Natural killer cell (primary cell): ENCODE measurements around the gene PGP. TPM values are rescaled to one million over a fixed set of nuclear protein-coding genes. Genes with fewer than 3 reads are reported as not detected.

Experiments used
- ATAC-seq, 3 donors: fragments of 150-1000 bp in 2 of 3; fragments of 200-7000 bp in 1 of 3; cut with Tn5 transposase; 1 replicate in 1 of 3; 2 replicates in 2 of 3; pipeline ENCODE4 v1.10.0; 2021; ENCODE audit warnings: mild to moderate bottlenecking in 2 of 3, moderate library complexity in 2 of 3
- DNase-seq, 2 donors: peaks; one replicate each; pipeline versions ENCODE4 v3.0.0 to v3.0.0-alpha.2; 2013 to 2021; ENCODE audit warnings: mixed read lengths in 1 of 2
- H3K27ac ChIP-seq: one replicate; pipeline ENCODE4 v1.5.1; 2013; ENCODE audit warnings: mild to moderate bottlenecking, low read length
- H3K27me3 ChIP-seq: one replicate; pipeline ENCODE4 v1.6.1; 2013; ENCODE audit warnings: low read length; ENCODE audit not compliant: control insufficient read depth, insufficient read depth
- H3K36me3 ChIP-seq: one replicate; pipeline ENCODE4 v1.6.1; 2013; ENCODE audit warnings: low read length; ENCODE audit not compliant: control insufficient read depth, insufficient read depth
- H3K4me1 ChIP-seq: one replicate; pipeline ENCODE4 v1.6.1; 2013; ENCODE audit warnings: low read length; ENCODE audit not compliant: control insufficient read depth, insufficient read depth
- H3K4me3 ChIP-seq: one replicate; pipeline ENCODE4 v1.5.1; 2013; ENCODE audit warnings: low read length
- H3K9me3 ChIP-seq: one replicate; pipeline ENCODE4 v1.6.1; 2013; ENCODE audit warnings: low read length; ENCODE audit not compliant: control insufficient read depth, insufficient read depth
- H3K27ac Mint-ChIP-seq, 2 donors: one replicate each; pipeline ENCODE4 v1.8.0; 2022; ENCODE audit warnings: mild to moderate bottlenecking in 2 of 2, mixed read lengths in 2 of 2, moderate library complexity in 1 of 2
- H3K27me3 Mint-ChIP-seq, 2 donors: one replicate each; pipeline ENCODE4 v1.8.0; 2022; ENCODE audit warnings: low read depth in 2 of 2, mixed read lengths in 2 of 2
- H3K36me3 Mint-ChIP-seq: one replicate; pipeline ENCODE4 v1.8.0; 2022; ENCODE audit warnings: mixed read lengths
- H3K4me1 Mint-ChIP-seq, 2 donors: one replicate each; pipeline ENCODE4 v1.8.0; 2022; ENCODE audit warnings: mixed read lengths in 2 of 2
- H3K4me3 Mint-ChIP-seq: one replicate; pipeline ENCODE4 v1.8.0; 2022; ENCODE audit warnings: mild to moderate bottlenecking, moderate library complexity, mixed read lengths
- H3K9me3 Mint-ChIP-seq, 2 donors: one replicate each; pipeline ENCODE4 v1.8.0; 2022; ENCODE audit warnings: mixed read lengths in 2 of 2
- WGBS: methylation state at CpG from one replicate; pipeline ENCODE4 v1.1.7; 2013; ENCODE audit warnings: missing lambda C conversion rate; ENCODE audit not compliant: insufficient coverage; 5-methylcytosine and 5-hydroxymethylcytosine counted together
- intact Hi-C: fragments of 100-400 bp; cut with micrococcal nuclease; formaldehyde crosslinking; loops from one replicate; pipeline ENCODE4 v1.14.2; 2022
- total RNA-seq, 4 donors: library from RNA; stranded (reverse); fragments of 120-200 nt in 1 of 4; gene quantifications; one replicate each; pipeline versions ENCODE4 v1.2.3 to v1.2.4, GENCODE V29; 2013 to 2022
- TF ChIP-seq, protein P1 (sequence below): fragments of 200-600 bp; IDR thresholded peaks from one replicate; pipeline ENCODE4 v1.8.0; 2022; ENCODE audit warnings: antibody characterized with exemption

The PGP gene
- total RNA-seq, 3 donors from 2014 or later (not counting 1 experiment from before 2014, with no cell fraction given), result 9.7 to 12.8 (median 12.4) TPM

DNA sequence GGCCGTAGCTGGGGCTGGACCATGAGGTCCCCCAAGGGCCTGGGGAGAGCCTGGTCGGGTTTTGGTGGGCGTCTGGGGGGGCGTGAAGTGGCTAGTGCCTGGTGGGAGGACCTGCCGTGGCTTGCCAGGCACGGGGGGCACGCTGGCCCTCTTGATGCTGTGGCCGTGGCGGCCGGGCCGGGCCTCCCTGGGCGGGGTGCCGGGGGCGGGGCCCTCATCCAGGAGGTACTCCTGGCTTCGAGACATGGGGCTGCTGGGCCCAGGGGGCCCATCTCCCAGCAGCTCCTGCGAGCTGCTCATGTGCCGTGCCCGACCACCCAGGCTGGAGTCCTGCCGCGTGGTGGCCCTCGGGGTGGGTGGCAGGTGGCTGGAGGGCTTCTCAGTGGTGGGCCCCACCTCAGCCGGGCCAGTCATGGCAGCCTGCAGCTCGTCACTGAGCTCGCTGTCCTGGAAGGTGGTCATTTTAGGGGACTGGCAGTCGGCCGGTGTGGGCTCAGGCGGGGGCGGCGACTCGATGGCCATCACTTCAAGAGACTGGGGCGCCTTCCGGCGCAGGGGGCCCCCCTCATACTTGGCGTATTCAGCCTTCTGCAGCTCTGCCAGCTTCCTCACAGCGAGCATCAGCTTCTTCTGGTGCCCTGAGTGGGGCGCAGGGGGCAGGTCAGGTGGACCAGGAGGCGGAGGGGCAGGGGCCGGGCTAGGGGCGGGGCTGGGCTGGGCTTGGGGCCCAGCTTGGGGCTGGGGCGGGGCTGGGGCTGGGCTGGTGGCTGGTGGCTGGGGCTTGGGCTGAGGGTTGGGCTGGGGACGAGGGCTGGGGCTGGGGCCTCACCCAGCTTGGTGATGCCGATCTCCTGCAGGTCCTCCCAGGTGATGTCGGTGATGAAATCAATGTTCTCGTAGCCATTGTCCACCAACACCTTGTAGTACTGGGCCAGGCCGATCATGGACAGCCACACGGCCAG, 33.4 kb downstream of the PGP start:
- Histone ChIP-seq H3K27me3 (no peaks in the 10 kb centered on the region), H3K4me3 (no peak overlapping the region), H3K27ac (no peak overlapping the region), H3K36me3 (peaks cover 9% of the 10 kb centered on the region), H3K4me1 (no peaks in the 10 kb centered on the region), H3K9me3 (no peaks in the 10 kb centered on the region)
- no peak for DNase-seq
- H3K4me1 Mint-ChIP-seq, result peaks cover 0 to 6% of the 10 kb centered on the region in 2 donors
- TF ChIP-seq, protein P1, sequence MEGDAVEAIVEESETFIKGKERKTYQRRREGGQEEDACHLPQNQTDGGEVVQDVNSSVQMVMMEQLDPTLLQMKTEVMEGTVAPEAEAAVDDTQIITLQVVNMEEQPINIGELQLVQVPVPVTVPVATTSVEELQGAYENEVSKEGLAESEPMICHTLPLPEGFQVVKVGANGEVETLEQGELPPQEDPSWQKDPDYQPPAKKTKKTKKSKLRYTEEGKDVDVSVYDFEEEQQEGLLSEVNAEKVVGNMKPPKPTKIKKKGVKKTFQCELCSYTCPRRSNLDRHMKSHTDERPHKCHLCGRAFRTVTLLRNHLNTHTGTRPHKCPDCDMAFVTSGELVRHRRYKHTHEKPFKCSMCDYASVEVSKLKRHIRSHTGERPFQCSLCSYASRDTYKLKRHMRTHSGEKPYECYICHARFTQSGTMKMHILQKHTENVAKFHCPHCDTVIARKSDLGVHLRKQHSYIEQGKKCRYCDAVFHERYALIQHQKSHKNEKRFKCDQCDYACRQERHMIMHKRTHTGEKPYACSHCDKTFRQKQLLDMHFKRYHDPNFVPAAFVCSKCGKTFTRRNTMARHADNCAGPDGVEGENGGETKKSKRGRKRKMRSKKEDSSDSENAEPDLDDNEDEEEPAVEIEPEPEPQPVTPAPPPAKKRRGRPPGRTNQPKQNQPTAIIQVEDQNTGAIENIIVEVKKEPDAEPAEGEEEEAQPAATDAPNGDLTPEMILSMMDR, result no peak
- no peaks in the 10 kb centered on the region for H3K27me3 Mint-ChIP-seq
- intact Hi-C loops, result no loop called here
- no peaks in the 10 kb centered on the region for H3K9me3 Mint-ChIP-seq
- H3K4me3 Mint-ChIP-seq, result no peak overlapping the region
- no peak for ATAC-seq
- H3K36me3 Mint-ChIP-seq, result no peaks in the 10 kb centered on the region
- no peak overlapping the region for H3K27ac Mint-ChIP-seq
- 91% methylated on average over 46 of the region's 46 CpGs for whole genome bisulfite sequencing

DNA sequence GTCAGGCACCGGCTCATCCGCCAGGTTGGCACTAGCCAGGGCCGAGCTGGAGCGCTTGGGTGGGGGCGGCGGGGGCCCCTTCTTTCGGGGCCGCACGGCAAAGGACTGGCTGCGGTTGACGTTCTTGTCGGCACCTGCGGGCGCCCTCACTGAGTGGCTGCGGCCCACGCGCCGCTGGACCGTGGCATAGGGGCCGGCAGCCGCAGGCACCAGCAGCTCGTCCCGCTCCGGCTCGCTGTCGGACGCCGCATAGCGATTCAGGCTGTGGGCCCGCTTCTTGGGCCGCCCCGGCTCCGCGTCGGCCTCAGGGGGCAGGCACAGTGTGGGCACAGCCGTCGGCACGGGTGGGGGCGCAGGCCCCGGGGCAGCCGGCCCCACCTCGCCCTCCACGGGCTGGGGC, 34.2 kb downstream of the PGP start:
- H3K4me1 ChIP-seq, result no peaks in the 10 kb centered on the region
- H3K4me3 Mint-ChIP-seq, result no peak overlapping the region
- no peaks in the 10 kb centered on the region for H3K9me3 Mint-ChIP-seq
- TF ChIP-seq, protein P1, result no peak
- ATAC-seq, result no peak
- intact Hi-C loops, result no loop called here
- peaks cover 0 to 6% of the 10 kb centered on the region in 2 donors for H3K4me1 Mint-ChIP-seq
- no peak overlapping the region for H3K4me3 ChIP-seq
- H3K27ac Mint-ChIP-seq, result no peak overlapping the region
- 95% methylated on average over 43 of the region's 43 CpGs for WGBS
- no peaks in the 10 kb centered on the region for H3K36me3 Mint-ChIP-seq
- H3K27ac ChIP-seq, result no peak overlapping the region
- DNase-seq, result no peak
- H3K27me3 ChIP-seq, result no peaks in the 10 kb centered on the region
- no peaks in the 10 kb centered on the region for H3K9me3 ChIP-seq
- H3K27me3 Mint-ChIP-seq, result no peaks in the 10 kb centered on the region
- H3K36me3 ChIP-seq, result peaks cover 17% of the 10 kb centered on the region

DNA sequence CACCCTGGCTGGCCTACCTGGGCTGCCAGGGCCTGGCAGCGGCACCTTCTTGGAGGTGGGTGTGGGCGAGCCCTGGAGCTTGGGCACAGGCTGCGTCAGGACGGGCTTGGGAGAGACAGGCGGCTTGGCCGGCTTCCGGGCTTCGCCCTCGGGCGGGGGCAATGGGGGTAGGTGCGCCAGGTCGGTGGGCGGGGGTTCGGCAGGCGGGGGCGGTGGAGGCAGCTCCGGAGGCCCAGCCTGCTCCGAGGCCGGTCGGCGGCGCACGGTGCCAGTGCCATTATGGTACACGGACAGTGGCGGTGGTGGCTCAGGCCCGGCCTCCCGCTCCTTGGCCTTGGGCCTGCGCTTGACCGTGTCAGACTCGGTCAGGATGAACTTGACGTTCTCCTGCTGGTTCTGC, 35.1 kb downstream of the PGP start:
- ATAC-seq (no peak), DNase-seq (no peak)
- Histone ChIP-seq H3K4me1 (no peaks in the 10 kb centered on the region), H3K36me3 (peaks cover 25% of the 10 kb centered on the region), H3K27me3 (no peaks in the 10 kb centered on the region), H3K27ac (no peak overlapping the region), H3K4me3 (no peak overlapping the region), H3K9me3 (no peaks in the 10 kb centered on the region)
- no peaks in the 10 kb centered on the region for H3K27me3 Mint-ChIP-seq
- H3K4me3 Mint-ChIP-seq, result no peak overlapping the region
- peaks cover 0 to 6% of the 10 kb centered on the region in 2 donors for H3K4me1 Mint-ChIP-seq
- TF ChIP-seq, protein P1, result no peak
- 97% methylated on average over 31 of the region's 31 CpGs for WGBS
- H3K9me3 Mint-ChIP-seq, result no peaks in the 10 kb centered on the region
- intact Hi-C loops, result no loop called here
- no peaks in the 10 kb centered on the region for H3K36me3 Mint-ChIP-seq
- no peak overlapping the region for H3K27ac Mint-ChIP-seq
